ENCODE measurements around the gene RPS6KC1. TPM values are rescaled to one million over a fixed set of nuclear protein-coding genes. Genes with fewer than 3 reads are reported as not detected.

RPS6KC1 gene
- total and polyA plus RNA-seq, 9 of the 15 experiments (the other 6 are each of a cell fraction or from before 2014, with no cell fraction given), result 4.3 to 34.6 (median 20.9) TPM

DNA sequence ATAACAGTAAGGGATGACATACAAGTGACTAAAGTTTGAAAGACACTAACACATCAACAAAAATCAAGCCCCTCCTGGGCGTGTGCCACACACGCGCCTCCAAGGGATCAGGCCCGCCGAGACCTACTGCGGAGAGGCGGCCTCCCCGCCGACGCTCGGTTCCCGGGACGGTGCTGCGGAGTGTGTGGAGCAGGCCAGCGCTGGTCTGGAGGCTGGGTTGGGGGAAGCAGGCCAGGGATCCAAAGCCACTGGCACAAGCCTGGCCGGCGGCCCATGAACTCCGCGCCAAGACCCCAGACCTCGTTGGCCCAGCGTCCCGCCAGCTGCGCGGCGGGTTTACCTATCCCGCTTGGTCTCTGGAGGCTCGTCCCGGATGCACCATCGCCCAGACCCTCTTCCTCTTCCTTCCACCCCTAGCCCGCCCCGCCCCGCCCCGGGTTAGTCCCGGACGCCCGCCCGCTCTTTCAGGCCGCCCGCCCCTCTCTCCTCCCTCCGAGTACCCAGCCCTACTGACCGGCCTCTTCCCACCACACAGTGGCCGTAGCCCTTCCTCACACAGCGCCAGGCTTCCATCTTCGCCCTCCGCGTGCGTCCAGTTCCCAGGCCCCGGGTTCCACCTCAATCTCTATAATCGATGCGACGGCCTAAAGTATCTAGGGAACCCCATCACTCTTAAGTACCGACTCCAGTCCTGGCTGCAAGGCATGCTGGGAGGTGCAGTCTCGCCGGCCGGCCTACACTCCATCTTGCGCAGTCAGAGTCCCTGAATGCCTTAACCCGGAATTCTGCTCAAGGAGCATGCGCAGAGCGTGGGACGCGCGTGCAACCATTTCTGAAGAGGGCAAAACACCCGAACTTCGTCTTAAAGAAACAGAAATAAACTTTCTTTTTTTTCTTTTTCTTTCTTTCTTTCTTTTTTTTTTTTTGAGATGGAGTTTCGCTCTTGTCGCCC, 35.7 kb upstream of the RPS6KC1 start, which contains the start of gene ANGEL2 (continued):
- TF ChIP-seq, protein P1, sequence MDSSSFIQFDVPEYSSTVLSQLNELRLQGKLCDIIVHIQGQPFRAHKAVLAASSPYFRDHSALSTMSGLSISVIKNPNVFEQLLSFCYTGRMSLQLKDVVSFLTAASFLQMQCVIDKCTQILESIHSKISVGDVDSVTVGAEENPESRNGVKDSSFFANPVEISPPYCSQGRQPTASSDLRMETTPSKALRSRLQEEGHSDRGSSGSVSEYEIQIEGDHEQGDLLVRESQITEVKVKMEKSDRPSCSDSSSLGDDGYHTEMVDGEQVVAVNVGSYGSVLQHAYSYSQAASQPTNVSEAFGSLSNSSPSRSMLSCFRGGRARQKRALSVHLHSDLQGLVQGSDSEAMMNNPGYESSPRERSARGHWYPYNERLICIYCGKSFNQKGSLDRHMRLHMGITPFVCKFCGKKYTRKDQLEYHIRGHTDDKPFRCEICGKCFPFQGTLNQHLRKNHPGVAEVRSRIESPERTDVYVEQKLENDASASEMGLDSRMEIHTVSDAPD (CRISPR knock-in tag; IDR thresholded peaks at IDR 0.05), result no peak
- TF ChIP-seq ARID2 (IDR thresholded peaks at IDR 0.05), result no peak
- TF ChIP-seq ZNF165 (CRISPR knock-in tag; IDR thresholded peaks at IDR 0.05; ENCODE audit: borderline replicate concordance), result no peak
- no peak for TF ChIP-seq ZNF696 (CRISPR knock-in tag; conservative IDR thresholded peaks at IDR 0.05)
- TF ChIP-seq, protein P2, sequence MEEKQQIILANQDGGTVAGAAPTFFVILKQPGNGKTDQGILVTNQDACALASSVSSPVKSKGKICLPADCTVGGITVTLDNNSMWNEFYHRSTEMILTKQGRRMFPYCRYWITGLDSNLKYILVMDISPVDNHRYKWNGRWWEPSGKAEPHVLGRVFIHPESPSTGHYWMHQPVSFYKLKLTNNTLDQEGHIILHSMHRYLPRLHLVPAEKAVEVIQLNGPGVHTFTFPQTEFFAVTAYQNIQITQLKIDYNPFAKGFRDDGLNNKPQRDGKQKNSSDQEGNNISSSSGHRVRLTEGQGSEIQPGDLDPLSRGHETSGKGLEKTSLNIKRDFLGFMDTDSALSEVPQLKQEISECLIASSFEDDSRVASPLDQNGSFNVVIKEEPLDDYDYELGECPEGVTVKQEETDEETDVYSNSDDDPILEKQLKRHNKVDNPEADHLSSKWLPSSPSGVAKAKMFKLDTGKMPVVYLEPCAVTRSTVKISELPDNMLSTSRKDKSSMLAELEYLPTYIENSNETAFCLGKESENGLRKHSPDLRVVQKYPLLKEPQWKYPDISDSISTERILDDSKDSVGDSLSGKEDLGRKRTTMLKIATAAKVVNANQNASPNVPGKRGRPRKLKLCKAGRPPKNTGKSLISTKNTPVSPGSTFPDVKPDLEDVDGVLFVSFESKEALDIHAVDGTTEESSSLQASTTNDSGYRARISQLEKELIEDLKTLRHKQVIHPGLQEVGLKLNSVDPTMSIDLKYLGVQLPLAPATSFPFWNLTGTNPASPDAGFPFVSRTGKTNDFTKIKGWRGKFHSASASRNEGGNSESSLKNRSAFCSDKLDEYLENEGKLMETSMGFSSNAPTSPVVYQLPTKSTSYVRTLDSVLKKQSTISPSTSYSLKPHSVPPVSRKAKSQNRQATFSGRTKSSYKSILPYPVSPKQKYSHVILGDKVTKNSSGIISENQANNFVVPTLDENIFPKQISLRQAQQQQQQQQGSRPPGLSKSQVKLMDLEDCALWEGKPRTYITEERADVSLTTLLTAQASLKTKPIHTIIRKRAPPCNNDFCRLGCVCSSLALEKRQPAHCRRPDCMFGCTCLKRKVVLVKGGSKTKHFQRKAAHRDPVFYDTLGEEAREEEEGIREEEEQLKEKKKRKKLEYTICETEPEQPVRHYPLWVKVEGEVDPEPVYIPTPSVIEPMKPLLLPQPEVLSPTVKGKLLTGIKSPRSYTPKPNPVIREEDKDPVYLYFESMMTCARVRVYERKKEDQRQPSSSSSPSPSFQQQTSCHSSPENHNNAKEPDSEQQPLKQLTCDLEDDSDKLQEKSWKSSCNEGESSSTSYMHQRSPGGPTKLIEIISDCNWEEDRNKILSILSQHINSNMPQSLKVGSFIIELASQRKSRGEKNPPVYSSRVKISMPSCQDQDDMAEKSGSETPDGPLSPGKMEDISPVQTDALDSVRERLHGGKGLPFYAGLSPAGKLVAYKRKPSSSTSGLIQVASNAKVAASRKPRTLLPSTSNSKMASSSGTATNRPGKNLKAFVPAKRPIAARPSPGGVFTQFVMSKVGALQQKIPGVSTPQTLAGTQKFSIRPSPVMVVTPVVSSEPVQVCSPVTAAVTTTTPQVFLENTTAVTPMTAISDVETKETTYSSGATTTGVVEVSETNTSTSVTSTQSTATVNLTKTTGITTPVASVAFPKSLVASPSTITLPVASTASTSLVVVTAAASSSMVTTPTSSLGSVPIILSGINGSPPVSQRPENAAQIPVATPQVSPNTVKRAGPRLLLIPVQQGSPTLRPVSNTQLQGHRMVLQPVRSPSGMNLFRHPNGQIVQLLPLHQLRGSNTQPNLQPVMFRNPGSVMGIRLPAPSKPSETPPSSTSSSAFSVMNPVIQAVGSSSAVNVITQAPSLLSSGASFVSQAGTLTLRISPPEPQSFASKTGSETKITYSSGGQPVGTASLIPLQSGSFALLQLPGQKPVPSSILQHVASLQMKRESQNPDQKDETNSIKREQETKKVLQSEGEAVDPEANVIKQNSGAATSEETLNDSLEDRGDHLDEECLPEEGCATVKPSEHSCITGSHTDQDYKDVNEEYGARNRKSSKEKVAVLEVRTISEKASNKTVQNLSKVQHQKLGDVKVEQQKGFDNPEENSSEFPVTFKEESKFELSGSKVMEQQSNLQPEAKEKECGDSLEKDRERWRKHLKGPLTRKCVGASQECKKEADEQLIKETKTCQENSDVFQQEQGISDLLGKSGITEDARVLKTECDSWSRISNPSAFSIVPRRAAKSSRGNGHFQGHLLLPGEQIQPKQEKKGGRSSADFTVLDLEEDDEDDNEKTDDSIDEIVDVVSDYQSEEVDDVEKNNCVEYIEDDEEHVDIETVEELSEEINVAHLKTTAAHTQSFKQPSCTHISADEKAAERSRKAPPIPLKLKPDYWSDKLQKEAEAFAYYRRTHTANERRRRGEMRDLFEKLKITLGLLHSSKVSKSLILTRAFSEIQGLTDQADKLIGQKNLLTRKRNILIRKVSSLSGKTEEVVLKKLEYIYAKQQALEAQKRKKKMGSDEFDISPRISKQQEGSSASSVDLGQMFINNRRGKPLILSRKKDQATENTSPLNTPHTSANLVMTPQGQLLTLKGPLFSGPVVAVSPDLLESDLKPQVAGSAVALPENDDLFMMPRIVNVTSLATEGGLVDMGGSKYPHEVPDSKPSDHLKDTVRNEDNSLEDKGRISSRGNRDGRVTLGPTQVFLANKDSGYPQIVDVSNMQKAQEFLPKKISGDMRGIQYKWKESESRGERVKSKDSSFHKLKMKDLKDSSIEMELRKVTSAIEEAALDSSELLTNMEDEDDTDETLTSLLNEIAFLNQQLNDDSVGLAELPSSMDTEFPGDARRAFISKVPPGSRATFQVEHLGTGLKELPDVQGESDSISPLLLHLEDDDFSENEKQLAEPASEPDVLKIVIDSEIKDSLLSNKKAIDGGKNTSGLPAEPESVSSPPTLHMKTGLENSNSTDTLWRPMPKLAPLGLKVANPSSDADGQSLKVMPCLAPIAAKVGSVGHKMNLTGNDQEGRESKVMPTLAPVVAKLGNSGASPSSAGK (IDR thresholded peaks at IDR 0.05), result peak; percentile 96
- TF ChIP-seq, protein P3, sequence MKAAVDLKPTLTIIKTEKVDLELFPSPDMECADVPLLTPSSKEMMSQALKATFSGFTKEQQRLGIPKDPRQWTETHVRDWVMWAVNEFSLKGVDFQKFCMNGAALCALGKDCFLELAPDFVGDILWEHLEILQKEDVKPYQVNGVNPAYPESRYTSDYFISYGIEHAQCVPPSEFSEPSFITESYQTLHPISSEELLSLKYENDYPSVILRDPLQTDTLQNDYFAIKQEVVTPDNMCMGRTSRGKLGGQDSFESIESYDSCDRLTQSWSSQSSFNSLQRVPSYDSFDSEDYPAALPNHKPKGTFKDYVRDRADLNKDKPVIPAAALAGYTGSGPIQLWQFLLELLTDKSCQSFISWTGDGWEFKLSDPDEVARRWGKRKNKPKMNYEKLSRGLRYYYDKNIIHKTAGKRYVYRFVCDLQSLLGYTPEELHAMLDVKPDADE (conservative IDR thresholded peaks at IDR 0.05; ENCODE audit: control insufficient read depth, low read depth, low read length), result peak; percentile 69; the same call in 1 of the 2 replicates
- TF ChIP-seq TGIF2 (CRISPR knock-in tag; IDR thresholded peaks at IDR 0.05), result no peak
- no peak; the same call in 1 of the 2 replicates for TF ChIP-seq MTA3 (IDR thresholded peaks at IDR 0.05; ENCODE audit: borderline replicate concordance)
- no peak for TF ChIP-seq ZNF586 (CRISPR knock-in tag; conservative IDR thresholded peaks at IDR 0.05)
- TF ChIP-seq, protein P4, sequence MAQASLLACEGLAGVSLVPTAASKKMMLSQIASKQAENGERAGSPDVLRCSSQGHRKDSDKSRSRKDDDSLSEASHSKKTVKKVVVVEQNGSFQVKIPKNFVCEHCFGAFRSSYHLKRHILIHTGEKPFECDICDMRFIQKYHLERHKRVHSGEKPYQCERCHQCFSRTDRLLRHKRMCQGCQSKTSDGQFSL (CRISPR knock-in tag; IDR thresholded peaks at IDR 0.05), result no peak
- TF ChIP-seq, protein P4 (tag; IDR thresholded peaks at IDR 0.05), result no peak

Data from K562 (cell line).